HepG2 (cell line): Measurements from ENCODE around the gene EBF3. TPM values are rescaled to one million over a fixed set of nuclear protein-coding genes. Genes with fewer than 3 reads are reported as not detected.

Source experiments
- ATAC-seq: fragments of 200-7000 bp; cut with Tn5 transposase; 3 replicates; pipeline ENCODE4 v1.9.1; 2020; ENCODE audit warnings: mild to moderate bottlenecking, moderate library complexity
- BruUV-seq: library from RNA; stranded (reverse); fragments of 400-500 nt; replicated peaks from 2 replicates; lab custom pipeline; 2021; lab: Mats Ljungman, UMichigan
- CTCF ChIA-PET: fragments of 300-600 bp; formaldehyde crosslinking; extraction: SDS; loops from one replicate; lab custom pipeline; 2021; ENCODE audit warnings: low total read pairs, inconsistent platforms, low intra/inter-chr PET ratio; lab: Yijun Ruan, JAX
- POLR2A ChIA-PET: fragments of 350-600 bp; sonication (Branson Sonifier 250); formaldehyde crosslinking; loops from one replicate; lab custom pipeline; 2020; ENCODE audit warnings: antibody characterized with exemption, inconsistent platforms; lab: Yijun Ruan, JAX
- DNase-seq: peaks from one replicate; pipeline ENCODE4 v3.0.0-alpha.2; 2015; ENCODE audit warnings: low spot score
- FAIRE-seq: peaks from 3 replicates; lab custom pipeline; 2011; peaks lifted over from hg19 to GRCh38; lab: Jason Lieb, UNC
- H2AFZ ChIP-seq: one replicate; pipeline ENCODE4 v1.6.1; 2011; ENCODE audit warnings: low read length, inconsistent platforms
- H3K27ac ChIP-seq: fragments of 300-600 bp; 3 replicates; pipeline ENCODE4 v1.8.0; 2011; ENCODE audit warnings: mixed run types, mild to moderate bottlenecking, mixed read lengths, low read length, inconsistent platforms; ENCODE audit not compliant: insufficient read depth; ENCODE audit errors: extremely low read length
- H3K27me3 ChIP-seq, 2 experiments: fragments of 200-600 bp in 1 of 2; 2 replicates in 1 of 2; 3 replicates in 1 of 2; pipeline versions ENCODE4 v1.6.0 to v1.8.0; 2011; ENCODE audit warnings: low read length in 2 of 2, mild to moderate bottlenecking in 2 of 2, moderate library complexity in 2 of 2, inconsistent platforms in 1 of 2; ENCODE audit not compliant: insufficient read depth in 2 of 2, control insufficient read depth in 1 of 2
- H3K36me3 ChIP-seq, 2 experiments: fragments of 200-600 bp in 1 of 2; replicated peaks in 1 of 2; 2 replicates in 1 of 2; 3 replicates in 1 of 2; pipeline versions ENCODE4 v1.5.1 to v1.8.0; 2011; ENCODE audit warnings: low read length in 2 of 2, inconsistent platforms in 1 of 2; ENCODE audit not compliant: insufficient read depth in 2 of 2, control insufficient read depth in 1 of 2
- H3K4me1 ChIP-seq: 2 replicates; pipeline ENCODE4 v1.5.1; 2012; ENCODE audit warnings: low read length, inconsistent platforms; ENCODE audit not compliant: insufficient read depth
- H3K4me2 ChIP-seq: 2 replicates; pipeline ENCODE4 v1.6.0; 2011; ENCODE audit warnings: low read depth, low read length, inconsistent platforms
- H3K4me3 ChIP-seq, 3 experiments: fragments of 200-600 bp in 1 of 3; sonication (generic), shearing (Covaris generic) in 1 of 3; replicated peaks in 1 of 3; 2 replicates each; pipeline ENCODE4 v1.5.1; 2011 to 2016; ENCODE audit warnings: low read length in 3 of 3, inconsistent platforms in 2 of 3, low read depth in 2 of 3, mild to moderate bottlenecking in 2 of 3, control low read depth in 1 of 3, mixed read lengths in 1 of 3; ENCODE audit not compliant: insufficient read depth in 1 of 3
- H3K79me2 ChIP-seq: one replicate; pipeline ENCODE4 v1.6.1; 2011; ENCODE audit warnings: low read length, inconsistent platforms; ENCODE audit not compliant: insufficient read depth
- H3K9ac ChIP-seq: 2 replicates; pipeline ENCODE4 v1.6.0; 2011; ENCODE audit warnings: mild to moderate bottlenecking, low read depth, low read length, inconsistent platforms; ENCODE audit not compliant: insufficient read depth
- H3K9me3 ChIP-seq: 2 replicates; pipeline ENCODE4 v1.5.1; 2012; ENCODE audit warnings: mild to moderate bottlenecking, low read length
- H4K20me1 ChIP-seq: 2 replicates; pipeline ENCODE4 v1.6.0; 2011; ENCODE audit warnings: inconsistent platforms, mild to moderate bottlenecking, low read length, moderate library complexity; ENCODE audit not compliant: insufficient read depth
- ATF4 ChIP-seq, 2 experiments: fragments of 450-650 bp in 1 of 2; sonication (generic) in 1 of 2; formaldehyde crosslinking; IDR thresholded peaks; 2 replicates each; pipeline versions ENCODE4 v1.5.0 to v1.8.0; 2020 to 2022; ENCODE audit warnings: mild to moderate bottlenecking in 1 of 2, missing genetic modification reagents in 1 of 2
- DMAP1 ChIP-seq: IDR thresholded peaks from 2 replicates; pipeline ENCODE4 v1.6.1; 2016
- DR1 ChIP-seq: sonication (generic); formaldehyde crosslinking; IDR thresholded peaks from 2 replicates; pipeline ENCODE4 v1.8.0; 2021; ENCODE audit warnings: mild to moderate bottlenecking, missing genetic modification reagents, inconsistent platforms
- ERF ChIP-seq: IDR thresholded peaks from 2 replicates; pipeline ENCODE4 v1.6.1; 2018; ENCODE audit warnings: missing biosample characterization, missing genetic modification reagents
- EZH2 ChIP-seq: conservative IDR thresholded peaks from 2 replicates; pipeline ENCODE4 v1.6.1; 2012; ENCODE audit warnings: mild to moderate bottlenecking, low read depth, low read length, moderate library complexity
- FOXO4 ChIP-seq: sonication (generic); formaldehyde crosslinking; conservative IDR thresholded peaks from 2 replicates; pipeline ENCODE4 v1.8.1; 2023; ENCODE audit warnings: missing genetic modification reagents
- FUBP1 ChIP-seq: sonication (generic); formaldehyde crosslinking; IDR thresholded peaks from 2 replicates; pipeline ENCODE4 v1.5.1; 2020; ENCODE audit warnings: missing genetic modification reagents, mild to moderate bottlenecking, borderline replicate concordance
- KLF15 ChIP-seq: sonication (generic); formaldehyde crosslinking; IDR thresholded peaks from 2 replicates; pipeline ENCODE4 v1.8.1; 2023; ENCODE audit warnings: borderline replicate concordance, mild to moderate bottlenecking, inconsistent platforms, missing genetic modification reagents, mixed read lengths
- PHF21A ChIP-seq: sonication (generic); formaldehyde crosslinking; IDR thresholded peaks from 2 replicates; pipeline ENCODE4 v1.5.0; 2020; ENCODE audit warnings: mild to moderate bottlenecking, missing genetic modification reagents
- SAP130 ChIP-seq: IDR thresholded peaks from 2 replicates; pipeline ENCODE4 v1.6.1; 2016; ENCODE audit warnings: low read depth
- SKIL ChIP-seq: sonication (generic); formaldehyde crosslinking; IDR thresholded peaks from 2 replicates; pipeline ENCODE4 v1.8.0; 2022; ENCODE audit warnings: missing genetic modification reagents, mild to moderate bottlenecking, moderate library complexity, borderline replicate concordance
- STAT5B ChIP-seq: sonication (generic); formaldehyde crosslinking; IDR thresholded peaks from 2 replicates; pipeline ENCODE4 v1.4.0; 2020; ENCODE audit warnings: missing genetic modification reagents
- TFAP4 ChIP-seq: sonication (generic); IDR thresholded peaks from 2 replicates; pipeline ENCODE4 v1.6.1; 2016; ENCODE audit warnings: low read depth, borderline replicate concordance
- YEATS2 ChIP-seq: sonication (generic); formaldehyde crosslinking; IDR thresholded peaks from 2 replicates; pipeline ENCODE4 v1.4.0; 2020; ENCODE audit warnings: missing genetic modification reagents, borderline replicate concordance
- YY1 ChIP-seq: IDR thresholded peaks from 2 replicates; pipeline ENCODE4 v1.6.1; 2011; ENCODE audit warnings: low read length, low read depth, moderate library complexity, mild to moderate bottlenecking; ENCODE audit not compliant: insufficient read depth, insufficient replicate concordance
- ZNF143 ChIP-seq: sonication (generic); formaldehyde crosslinking; IDR thresholded peaks from 2 replicates; pipeline ENCODE4 v1.4.0; 2020; ENCODE audit warnings: missing genetic modification reagents
- ZNF558 ChIP-seq: sonication (generic); formaldehyde crosslinking; IDR thresholded peaks from 2 replicates; pipeline ENCODE4 v1.9.0; 2022; ENCODE audit warnings: mild to moderate bottlenecking, missing genetic modification reagents, borderline replicate concordance
- ZNF629 ChIP-seq: sonication (generic); formaldehyde crosslinking; conservative IDR thresholded peaks from 2 replicates; pipeline ENCODE4 v1.5.0; 2020; ENCODE audit warnings: missing genetic modification reagents
- ZNF792 ChIP-seq: IDR thresholded peaks from 2 replicates; pipeline ENCODE4 v1.6.1; 2016
- WGBS: methylation state at CpG from one replicate; pipeline ENCODE4 v1.1.6; 2017; ENCODE audit warnings: low lambda C conversion rate; 5-methylcytosine and 5-hydroxymethylcytosine counted together
- in situ Hi-C: cut with HindIII; loops from 2 replicates; pipeline ENCODE4 v1.10.0; 2017; ENCODE audit warnings: low pct_unique_long_range_greater_than_20kb; ENCODE audit not compliant: extremely low pct_ligation_motif_present
- intact Hi-C: fragments of 100-400 bp; cut with micrococcal nuclease; formaldehyde crosslinking; loops from one replicate; pipeline ENCODE4 v1.10.0; 2022; ENCODE audit not compliant: unreplicated experiment
- polyA plus RNA-seq, 8 experiments: library from polyadenylated mRNA; depleted of rRNA in 3 of 8; stranded (reverse) in 7 of 8; unstranded in 1 of 8; fragments of >200 nt; fragmentation: Illumina TruSeq in 4 of 8; extraction: Trizol in 4 of 8; gene quantifications; 2 replicates each; pipeline versions ENCODE4 v1.2.1 to v1.2.3, GENCODE V29; 2011 to 2016; ENCODE audit warnings: low read depth in 4 of 8, missing spikeins in 1 of 8, mixed read lengths in 1 of 8; ENCODE audit not compliant: insufficient read depth in 1 of 8
- total RNA-seq, 5 experiments: library from RNA; depleted of rRNA; stranded (reverse); fragments of >200 nt; fragmentation: Illumina TruSeq; extraction: Trizol; gene quantifications; 2 replicates each; pipeline ENCODE4 v1.2.3, GENCODE V29; 2016; ENCODE audit warnings: low read depth in 1 of 5

Gene EBF3
- total and polyA plus RNA-seq, 2 of the 13 experiments (the other 11 are each of a cell fraction or from before 2014, with no cell fraction given): not detected

GRCh38 chr10:129999140-129999539 is 35.1 kb upstream of the EBF3 start (continued):
- no peak for TF ChIP-seq ERF (CRISPR knock-in tag)
- no peak for TF ChIP-seq PHF21A (CRISPR knock-in tag)
- TF ChIP-seq YEATS2 (CRISPR knock-in tag): no peak
- TF ChIP-seq STAT5B: no peak
- TF ChIP-seq ZNF143 (CRISPR knock-in tag): no peak
- no peak for TF ChIP-seq TFAP4
- TF ChIP-seq DR1 (CRISPR knock-in tag): no peak
- no peak for TF ChIP-seq ZNF629

- no peak overlapping the region for H2AFZ ChIP-seq
- POLR2A ChIA-PET: no interaction called here
- H3K4me2 ChIP-seq: no peak overlapping the region
- no peak overlapping the region for H3K4me3 ChIP-seq
- no peak for ATAC-seq
- no peaks in the 10 kb centered on the region; a peak in 1 of 5 replicates for H3K27me3 ChIP-seq
- intact Hi-C loops: no loop called here
- H3K9me3 ChIP-seq: no peaks in the 10 kb centered on the region
- CTCF ChIA-PET: no interaction called here
- no peaks in the 10 kb centered on the region for H3K36me3 ChIP-seq
- 0% methylated on average over 1 of the region's 1 CpG for WGBS
- FAIRE-seq: no peak
- BruUV-seq: no TSS peak
- H4K20me1 ChIP-seq: no peaks in the 10 kb centered on the region
- no peak overlapping the region for H3K9ac ChIP-seq
- no peak for DNase-seq
- in situ Hi-C loops: no loop called here
- no peaks in the 10 kb centered on the region for H3K4me1 ChIP-seq
- no peak overlapping the region for H3K27ac ChIP-seq
- no peaks in the 10 kb centered on the region for H3K79me2 ChIP-seq
- no peak for TF ChIP-seq ZNF558
- TF ChIP-seq FUBP1 (CRISPR knock-in tag): no peak
- TF ChIP-seq FOXO4: no peak
- TF ChIP-seq KLF15 (CRISPR knock-in tag): no peak
- no peak for TF ChIP-seq ATF4 (CRISPR knock-in tag; IDR thresholded peaks at IDR 0.05)
- TF ChIP-seq YY1: no peak
- no peak for TF ChIP-seq EZH2
- TF ChIP-seq SAP130 (CRISPR knock-in tag): no peak
- no peak for TF ChIP-seq SKIL (CRISPR knock-in tag)
- TF ChIP-seq ZNF792 (CRISPR knock-in tag): no peak
- no peak for TF ChIP-seq DMAP1
These were observed 29.5 kb upstream of the EBF3 start for GRCh38 chr10:129993621-129994020.
